ENCODE measurements around the gene ZFR2. TPM values are rescaled to one million over a fixed set of nuclear protein-coding genes. Genes with fewer than 3 reads are reported as not detected.

Gene ZFR2
- total and polyA plus RNA-seq, 7 donors: not detected

- Histone ChIP-seq H3K4me1 (no peaks in the 10 kb centered on the region), H3K9me3 (no peaks in the 10 kb centered on the region), H3K4me3 (no peak overlapping the region), H3K27ac (no peak overlapping the region), H3K36me3 (ENCODE audit: insufficient read depth in 1 of 2, low read depth in 1 of 2) (no peaks in the 10 kb centered on the region), H3K27me3 (ENCODE audit: insufficient read depth in 3 of 3, low read length in 2 of 3) (peaks cover 0 to 26% (median 2%) of the 10 kb centered on the region in 3 donors)
- intact Hi-C loops (cut with DNase I): no loop called here
- ATAC-seq: no peak
- TF ChIP-seq, protein P1, sequence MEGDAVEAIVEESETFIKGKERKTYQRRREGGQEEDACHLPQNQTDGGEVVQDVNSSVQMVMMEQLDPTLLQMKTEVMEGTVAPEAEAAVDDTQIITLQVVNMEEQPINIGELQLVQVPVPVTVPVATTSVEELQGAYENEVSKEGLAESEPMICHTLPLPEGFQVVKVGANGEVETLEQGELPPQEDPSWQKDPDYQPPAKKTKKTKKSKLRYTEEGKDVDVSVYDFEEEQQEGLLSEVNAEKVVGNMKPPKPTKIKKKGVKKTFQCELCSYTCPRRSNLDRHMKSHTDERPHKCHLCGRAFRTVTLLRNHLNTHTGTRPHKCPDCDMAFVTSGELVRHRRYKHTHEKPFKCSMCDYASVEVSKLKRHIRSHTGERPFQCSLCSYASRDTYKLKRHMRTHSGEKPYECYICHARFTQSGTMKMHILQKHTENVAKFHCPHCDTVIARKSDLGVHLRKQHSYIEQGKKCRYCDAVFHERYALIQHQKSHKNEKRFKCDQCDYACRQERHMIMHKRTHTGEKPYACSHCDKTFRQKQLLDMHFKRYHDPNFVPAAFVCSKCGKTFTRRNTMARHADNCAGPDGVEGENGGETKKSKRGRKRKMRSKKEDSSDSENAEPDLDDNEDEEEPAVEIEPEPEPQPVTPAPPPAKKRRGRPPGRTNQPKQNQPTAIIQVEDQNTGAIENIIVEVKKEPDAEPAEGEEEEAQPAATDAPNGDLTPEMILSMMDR (IDR thresholded peaks at IDR 0.05): no peak
- 53 to 66% (median 61%) methylated on average over 5 of the region's 5 CpGs for WGBS, 3 donors
- DNase-seq: no peak
These were observed 24.2 kb downstream of the ZFR2 start for GRCh38 chr19:3844596-3844995.

GRCh38 chr19:3842948-3843347, 25.9 kb downstream of the ZFR2 start:
- Histone ChIP-seq H3K4me3 (no peak overlapping the region), H3K9me3 (no peaks in the 10 kb centered on the region), H3K27me3 (ENCODE audit: insufficient read depth in 3 of 3, low read length in 2 of 3) (peaks cover 0 to 26% (median 2%) of the 10 kb centered on the region in 3 donors), H3K27ac (no peak overlapping the region), H3K4me1 (no peaks in the 10 kb centered on the region), H3K36me3 (ENCODE audit: insufficient read depth in 1 of 2, low read depth in 1 of 2) (no peaks in the 10 kb centered on the region)
- DNase-seq (no peak), ATAC-seq (no peak)
- intact Hi-C loops (cut with DNase I): no loop called here
- WGBS, 3 donors: 75 to 85% (median 84%) methylated on average over 11 of the region's 11 CpGs
- TF ChIP-seq, protein P1 (IDR thresholded peaks at IDR 0.05): no peak

- 80 to 84% (median 81%) methylated on average over 10 of the region's 10 CpGs for WGBS, 3 donors
- Histone ChIP-seq H3K4me1 (no peaks in the 10 kb centered on the region), H3K27ac (no peak overlapping the region), H3K9me3 (no peaks in the 10 kb centered on the region), H3K27me3 (ENCODE audit: insufficient read depth in 3 of 3, low read length in 2 of 3) (peaks cover 0 to 31% (median 2%) of the 10 kb centered on the region in 3 donors), H3K4me3 (no peak overlapping the region), H3K36me3 (ENCODE audit: insufficient read depth in 1 of 2, low read depth in 1 of 2) (no peaks in the 10 kb centered on the region)
- intact Hi-C loops (cut with DNase I): no loop called here
- TF ChIP-seq, protein P1 (IDR thresholded peaks at IDR 0.05): no peak
- ATAC-seq (no peak), DNase-seq (no peak)
These were observed 28.0 kb downstream of the ZFR2 start for GRCh38 chr19:3840804-3841203.

DNA sequence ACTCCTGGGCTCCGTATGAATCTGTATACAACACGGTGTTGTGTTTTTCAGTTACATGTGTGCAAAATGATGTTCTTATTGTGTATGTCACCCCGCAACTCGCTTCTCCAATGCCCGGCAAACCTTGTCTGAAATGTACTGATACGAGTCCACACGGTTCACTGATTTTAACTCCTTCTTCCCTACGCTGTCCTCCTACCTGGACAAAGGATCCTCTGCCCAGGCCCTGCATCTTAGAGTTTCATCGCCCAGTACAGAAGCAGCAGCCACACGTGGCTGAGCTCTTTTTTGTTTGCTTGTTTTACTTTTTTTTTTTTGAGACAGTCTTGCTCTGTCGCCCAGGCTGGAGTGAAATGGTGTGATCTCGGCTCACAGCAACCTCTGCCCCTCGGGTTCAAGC, 28.9 kb downstream of the ZFR2 start:
- Histone ChIP-seq H3K9me3 (no peaks in the 10 kb centered on the region), H3K27me3 (ENCODE audit: insufficient read depth in 3 of 3, low read length in 2 of 3) (peaks cover 0 to 31% (median 2%) of the 10 kb centered on the region in 3 donors), H3K36me3 (ENCODE audit: insufficient read depth in 1 of 2, low read depth in 1 of 2) (no peaks in the 10 kb centered on the region), H3K4me3 (no peak overlapping the region), H3K27ac (no peak overlapping the region), H3K4me1 (no peaks in the 10 kb centered on the region)
- TF ChIP-seq, protein P1 (IDR thresholded peaks at IDR 0.05): no peak
- no peak for DNase-seq
- ATAC-seq: no peak
- WGBS, 3 donors: 70 to 73% (median 70%) methylated on average over 13 of the region's 13 CpGs
- intact Hi-C loops (cut with DNase I): no loop called here

- intact Hi-C loops (cut with DNase I): no loop called here
- 39 to 52% (median 52%) methylated on average over 13 of the region's 13 CpGs for WGBS, 3 donors
- Histone ChIP-seq H3K4me1 (no peaks in the 10 kb centered on the region), H3K36me3 (ENCODE audit: insufficient read depth in 1 of 2, low read depth in 1 of 2) (no peaks in the 10 kb centered on the region), H3K27ac (no peak overlapping the region), H3K9me3 (no peaks in the 10 kb centered on the region), H3K4me3 (no peak overlapping the region), H3K27me3 (ENCODE audit: insufficient read depth in 3 of 3, low read length in 2 of 3) (peaks cover 0 to 26% (median 4%) of the 10 kb centered on the region in 3 donors)
- no peak for DNase-seq
- TF ChIP-seq, protein P1 (IDR thresholded peaks at IDR 0.05): no peak
- ATAC-seq: no peak
These were observed 30.2 kb downstream of the ZFR2 start for GRCh38 chr19:3838661-3839060.

Data from psoas muscle (tissue), 8 donors.